ENCODE measurements around the gene JUP. TPM values are rescaled to one million over a fixed set of nuclear protein-coding genes. Genes with fewer than 3 reads are reported as not detected.
A peak's percentile ranks its signal among the peaks of the same experiment; 100 is the strongest.

The JUP gene
- total RNA-seq, 3 donors from 2014 or later: 0.86 to 0.98 (median 0.92) TPM

DNA sequence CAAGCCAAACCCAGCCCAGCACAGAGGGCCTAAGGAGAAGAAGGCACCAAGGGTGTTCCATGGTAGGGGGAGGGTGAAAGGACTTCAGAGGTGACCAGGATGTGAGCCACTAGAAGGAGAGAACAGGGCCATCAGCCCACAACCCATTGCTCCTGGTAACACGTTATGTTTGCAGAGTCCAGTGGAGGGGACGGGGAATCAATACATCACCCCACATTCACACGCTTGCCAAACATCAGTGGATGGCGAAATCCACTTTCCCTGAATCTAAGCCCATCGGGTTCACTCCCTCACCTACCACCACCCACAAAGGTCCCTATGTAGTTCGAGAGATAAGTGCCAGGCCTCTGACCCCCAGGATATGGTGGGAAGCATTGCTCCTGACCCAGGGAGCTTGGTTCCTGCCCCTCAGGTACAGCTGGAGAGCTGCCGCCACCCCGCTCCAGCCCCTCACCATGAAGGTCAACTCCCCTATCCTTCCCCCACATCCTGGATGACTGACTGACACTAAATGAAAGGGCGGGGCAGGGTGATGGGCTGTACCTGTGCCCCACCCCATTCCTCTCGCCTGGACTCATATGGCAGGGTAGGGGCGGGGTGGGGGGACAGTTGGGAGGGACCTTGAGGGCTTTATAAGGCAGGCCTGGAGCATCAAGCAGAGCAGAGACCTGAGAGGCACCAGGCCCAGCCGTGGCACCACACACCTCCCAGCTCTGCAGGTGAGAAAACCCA, 74.7 kb downstream of the JUP start, which contains the start of gene GAST:
TSS of gene GAST (plus strand) at position 663 of the 732 bp plus-strand sequence. CDS start 3,106 bp downstream, outside the sequence.
- DNase-seq: no peak
- H3K4me1 Mint-ChIP-seq (ENCODE audit: low read depth): peaks cover 5% of the 10 kb centered on the region
- H3K36me3 Mint-ChIP-seq (ENCODE audit: insufficient read depth): no peaks in the 10 kb centered on the region
- H3K27me3 Mint-ChIP-seq (ENCODE audit: low read depth): peaks cover 10% of the 10 kb centered on the region
- no peak within 1 kb of the TSS for H3K4me3 Mint-ChIP-seq
- ATAC-seq: no peak
- H3K9me3 Mint-ChIP-seq: no peaks in the 10 kb centered on the region

DNA sequence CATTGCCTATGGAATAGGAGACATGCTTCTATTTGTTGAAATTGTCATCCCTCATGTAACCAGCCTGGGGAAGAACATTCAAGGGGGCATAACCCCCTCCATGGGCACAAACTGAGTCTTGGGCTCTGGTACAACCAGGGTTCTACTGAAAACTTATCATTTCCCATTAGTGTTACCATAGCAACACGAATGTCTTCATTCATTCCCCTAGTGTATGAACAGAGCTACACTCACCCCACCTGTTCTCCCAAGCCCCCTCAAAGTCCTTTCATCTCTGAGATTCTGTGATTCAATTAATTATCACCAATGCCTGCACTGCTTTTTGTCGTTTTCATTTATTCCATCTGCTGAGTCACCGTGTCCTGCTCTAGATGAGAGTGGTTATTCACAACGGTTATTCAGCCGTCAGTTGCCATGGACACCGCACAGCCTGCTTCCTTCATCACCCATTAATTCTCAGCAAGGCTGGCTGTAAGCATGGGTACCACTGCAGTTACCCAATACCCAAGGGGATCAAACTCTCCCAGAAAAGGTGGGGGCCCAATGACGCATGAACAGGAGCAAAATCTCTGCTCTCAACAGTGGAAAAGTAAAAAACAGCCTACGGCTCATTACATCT, 75.9 kb downstream of the JUP start:
- Mint-ChIP-seq H3K4me1 (ENCODE audit: low read depth) (peaks cover 5% of the 10 kb centered on the region), H3K4me3 (no peak overlapping the region), H3K36me3 (ENCODE audit: insufficient read depth) (no peaks in the 10 kb centered on the region), H3K9me3 (no peaks in the 10 kb centered on the region), H3K27me3 (ENCODE audit: low read depth) (peaks cover 10% of the 10 kb centered on the region)
- ATAC-seq: peak in 1 of 2 donors; percentile 35
- no peak for DNase-seq

DNA sequence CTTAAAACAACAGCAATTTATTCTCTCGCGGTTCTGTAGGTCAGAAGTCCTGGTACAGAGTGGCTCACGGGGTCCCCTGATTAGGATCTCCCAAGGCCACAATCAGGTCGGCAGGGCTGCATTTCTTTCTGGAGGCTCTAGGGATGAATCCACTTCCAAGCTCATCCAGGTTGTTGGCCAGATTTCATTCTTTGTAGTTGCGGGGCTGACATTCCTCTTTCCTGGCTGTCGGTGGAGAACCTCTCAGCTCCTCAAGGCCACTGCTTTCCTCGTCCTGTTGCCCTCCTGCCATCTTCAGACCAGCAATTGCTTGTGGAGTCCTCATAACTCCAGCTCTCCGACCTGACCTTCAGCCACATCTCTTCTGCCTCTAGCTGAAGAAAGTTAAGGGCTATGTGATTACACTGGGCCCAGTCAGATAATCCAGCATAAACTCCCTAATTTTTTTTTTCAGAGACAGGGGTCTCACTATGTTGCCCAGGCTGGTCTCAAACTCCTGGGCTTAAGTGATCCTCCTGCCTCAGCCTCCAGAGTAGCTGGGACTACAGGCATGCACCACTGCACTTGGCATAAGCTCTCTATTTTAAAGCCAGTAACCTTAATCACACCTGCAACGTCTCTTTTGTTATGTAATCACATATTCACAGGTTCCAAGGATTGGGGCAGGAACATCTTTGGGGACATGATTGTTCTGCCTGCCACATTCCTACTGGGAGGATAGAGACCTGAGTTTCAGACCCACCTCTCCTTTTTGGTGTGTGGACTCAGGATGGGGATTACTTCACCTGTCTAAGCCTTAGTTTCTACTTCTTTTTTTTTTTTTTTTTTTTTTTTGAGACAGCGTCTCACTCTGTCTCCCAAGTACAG, 78.5 kb downstream of the JUP start:
- Mint-ChIP-seq H3K9me3 (no peaks in the 10 kb centered on the region), H3K27me3 (ENCODE audit: low read depth) (peaks cover 12% of the 10 kb centered on the region), H3K4me3 (no peak overlapping the region), H3K4me1 (ENCODE audit: low read depth) (peaks cover 5% of the 10 kb centered on the region), H3K36me3 (ENCODE audit: insufficient read depth) (no peaks in the 10 kb centered on the region)
- DNase-seq (no peak), ATAC-seq (no peak)

DNA sequence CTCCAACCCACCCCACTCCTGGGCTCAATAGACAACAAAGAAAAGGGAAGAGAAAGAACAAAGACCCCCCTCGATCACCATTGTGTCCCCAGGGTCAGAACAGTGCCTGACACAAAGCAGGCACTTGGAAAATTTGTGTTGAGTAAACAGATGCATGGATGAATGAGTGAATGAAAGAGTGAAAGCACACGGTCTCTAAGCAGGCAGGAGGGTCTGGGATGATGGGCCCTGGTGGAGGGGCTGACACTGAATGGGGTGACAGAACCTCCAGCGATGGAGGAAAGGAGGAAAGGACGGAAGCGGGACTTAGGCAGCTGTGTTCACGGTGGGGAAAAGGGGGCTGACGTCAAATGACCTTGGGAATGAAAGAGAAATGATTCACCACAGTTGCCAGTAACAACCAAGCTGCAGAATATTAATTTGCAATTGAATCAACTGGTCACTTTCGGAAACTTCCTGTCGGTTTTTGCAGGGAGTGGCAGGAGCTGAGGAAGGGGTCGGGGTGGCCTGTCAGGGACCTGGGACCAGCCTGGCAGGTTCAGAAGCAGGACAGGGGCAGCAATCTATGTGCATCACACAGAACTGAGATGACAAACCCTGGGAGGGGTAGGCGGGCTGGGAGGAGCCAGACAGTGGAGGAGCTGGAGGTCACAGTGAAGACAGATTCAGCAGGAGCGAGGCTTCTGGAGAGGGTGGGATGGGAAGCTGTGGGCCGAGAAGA, 81.1 kb downstream of the JUP start:
- Mint-ChIP-seq H3K4me3 (no peak overlapping the region), H3K9me3 (no peaks in the 10 kb centered on the region), H3K36me3 (ENCODE audit: insufficient read depth) (no peaks in the 10 kb centered on the region), H3K4me1 (ENCODE audit: low read depth) (peaks cover 4% of the 10 kb centered on the region), H3K27me3 (ENCODE audit: low read depth) (peaks cover 6% of the 10 kb centered on the region)
- DNase-seq (no peak), ATAC-seq (peak in 1 of 2 donors; percentile 23)

Other genes with a start within 250 kb of the JUP start
- gene KRT9, start 214.7 kb downstream of the JUP start, total RNA-seq: not detected
- not detected for gene KRT14, start 199.8 kb downstream of the JUP start, total RNA-seq
- gene KRT16, start 173.9 kb downstream of the JUP start, total RNA-seq: not detected
- gene KRT17, start 162.1 kb downstream of the JUP start, total RNA-seq: not detected
- 1,000 to 10,000 TPM; 1,373 to 1,742 (median 1,506) TPM for gene EIF1, start 97.8 kb downstream of the JUP start, total RNA-seq
- gene GAST, start 74.4 kb downstream of the JUP start, total RNA-seq: not detected
- under 1 TPM in 1 of 3 donors, not detected in 2; 0.18 TPM for gene HAP1, start 52.1 kb downstream of the JUP start, total RNA-seq
- gene P3H4, start 25.2 kb upstream of the JUP start, total RNA-seq: 1 to 10 TPM; 2.0 to 3.6 (median 2.5) TPM
- 1 to 10 TPM in 1 of 3 donors, under 1 TPM in 2; 0.68 to 1.2 (median 0.76) TPM for gene FKBP10, start 26.3 kb upstream of the JUP start, total RNA-seq
- gene NT5C3B, start 49.5 kb upstream of the JUP start, total RNA-seq: 10 to 100 TPM; 29.7 to 53.6 (median 41.9) TPM
- not detected for gene KLHL10, start 51.1 kb upstream of the JUP start, total RNA-seq
- 10 to 100 TPM; 27.7 to 31.2 (median 30.3) TPM for gene KLHL11, start 78.7 kb upstream of the JUP start, total RNA-seq
- gene ACLY, start 132.2 kb upstream of the JUP start, total RNA-seq: 100 to 1,000 TPM; 197 to 210 (median 198) TPM
- under 1 TPM; 0.26 to 0.91 (median 0.79) TPM for gene ODAD4, start 143.9 kb upstream of the JUP start, total RNA-seq
- gene CNP, start 180.1 kb upstream of the JUP start, total RNA-seq: 10 to 100 TPM; 70.0 to 80.0 (median 78.3) TPM
- 100 to 1,000 TPM; 144 to 154 (median 147) TPM for gene DNAJC7, start 230.7 kb upstream of the JUP start, total RNA-seq
- gene NKIRAS2, start 233.4 kb upstream of the JUP start, total RNA-seq: 10 to 100 TPM; 33.4 to 35.8 (median 34.2) TPM

Measured in activated T-cell treated with anti-CD3 and anti-CD28 coated beads, Interleukin-2, amount 50 U/mL, for 4 hours (primary cell).